Ovary (tissue), 9 donors: ENCODE measurements around the gene TM9SF1. TPM values are rescaled to one million over a fixed set of nuclear protein-coding genes. Genes with fewer than 3 reads are reported as not detected.

ENCODE experiments used
- DNase-seq, 5 donors: peaks; one replicate each; pipeline ENCODE4 v3.0.0-alpha.2; 2019 to 2020
- H3K27ac ChIP-seq, 2 donors: fragments of 200-600 bp; one replicate each; pipeline versions ENCODE4 v1.5.1 to v1.8.0; 2019 to 2022
- H3K27me3 ChIP-seq: fragments of 200-600 bp; one replicate; pipeline ENCODE4 v1.8.0; 2022
- H3K36me3 ChIP-seq: fragments of 200-600 bp; sonication (generic); one replicate; pipeline ENCODE4 v1.5.1; 2019
- H3K4me1 ChIP-seq: one replicate; pipeline ENCODE4 v1.8.1; 2013; ENCODE audit warnings: mild to moderate bottlenecking, moderate library complexity; ENCODE audit not compliant: insufficient read depth
- H3K4me3 ChIP-seq: fragments of 200-600 bp; sonication (generic); one replicate; pipeline ENCODE4 v1.5.1; 2017
- H3K9me3 ChIP-seq, 2 donors: fragments of 200-600 bp in 1 of 2; sonication (generic) in 1 of 2; one replicate each; pipeline versions ENCODE4 v1.5.1 to v1.8.1; 2013 to 2019; ENCODE audit warnings: mild to moderate bottlenecking in 1 of 2, moderate library complexity in 1 of 2
- EP300 ChIP-seq: sonication (generic); formaldehyde crosslinking; IDR thresholded peaks from one replicate; pipeline ENCODE4 v1.6.1; 2017; ENCODE audit warnings: antibody characterized with exemption
- POLR2A ChIP-seq: fragments of 450-650 bp; IDR thresholded peaks from one replicate; pipeline ENCODE4 v1.6.1; 2017; ENCODE audit warnings: antibody characterized with exemption, mild to moderate bottlenecking, moderate library complexity
- WGBS, 3 donors: extraction: QIAGEN DNeasy Blood & Tissue Kit in 1 of 3; methylation state at CpG; one replicate each; pipeline versions ENCODE4 v1.1.5 to v1.1.7; 2013 to 2017; 5-methylcytosine and 5-hydroxymethylcytosine counted together
- intact Hi-C, 4 donors: fragments of 100-400 bp; cut with DNase I; formaldehyde crosslinking; loops; one replicate each; pipeline versions ENCODE4 v1.11.0 to v1.15.1; 2022 to 2023
- polyA plus RNA-seq, 2 donors: library from polyadenylated mRNA; stranded (reverse); fragments of 200-250 nt in 1 of 2; fragments of 350-450 nt in 1 of 2; fragmentation: Illumina TruSeq in 1 of 2; extraction: RNeasy Lipid Tissue Mini Kit (QIAGEN cat#74804) in 1 of 2; gene quantifications; one replicate each; pipeline ENCODE4 v1.2.3, GENCODE V29; 2013 to 2014
- total RNA-seq, 7 donors: library from RNA; depleted of rRNA in 2 of 7; stranded (reverse); fragments of >200 nt in 2 of 7; fragmentation: NEBNext Ultra II Directional in 3 of 7; extraction: Animal tissue kit (Norgen Biotek cat#: 25700) in 3 of 7; gene quantifications; one replicate each; pipeline versions ENCODE4 v1.1.0 to v1.2.4, GENCODE V29; 2016 to 2023
- TF ChIP-seq, protein P1 (sequence below), 3 donors: fragments of 450-650 bp in 2 of 3; fragments of 200-600 bp in 1 of 3; IDR thresholded peaks; one replicate each; pipeline versions ENCODE4 v1.5.1 to v1.8.0; 2016 to 2022; ENCODE audit warnings: antibody characterized with exemption in 3 of 3, mild to moderate bottlenecking in 1 of 3
- donor health status: DM: no; HTN: no; CAD: no; lungs with moderate emphysema.
- donor health status: DM: no; HTN: no; CAD: no.
- donor health status: Bipolar disorder and iron deficiency.
- donor health status: DM: yes; HTN: yes; CAD: no.
- donor health status: DM: no; HTN: no; CAD: no.
- donor health status: DM: yes; HTN: yes; CAD: no.

The TM9SF1 gene
- total and polyA plus RNA-seq, 9 donors, result 32.3 to 65.6 (median 44.9) TPM

DNA sequence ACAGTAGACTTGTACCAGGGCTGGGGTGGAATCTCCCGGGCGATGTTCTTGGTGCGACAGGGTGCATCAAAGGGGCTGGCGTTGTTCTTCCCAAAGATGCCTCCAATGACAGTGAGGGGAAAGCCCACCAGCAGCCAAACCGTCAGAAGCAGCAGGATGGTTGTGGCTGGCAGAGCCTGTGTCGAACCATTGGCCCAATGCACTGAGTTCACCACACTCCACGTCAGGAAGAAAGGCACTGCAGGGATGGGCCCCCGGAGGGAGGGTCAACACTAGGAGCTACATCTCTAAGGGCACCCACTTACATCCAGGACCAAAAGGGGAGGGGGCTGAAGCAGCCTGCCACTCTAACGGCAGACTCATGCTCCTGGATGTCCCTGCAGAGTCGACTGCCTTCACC, 4.8 kb downstream of the TM9SF1 start:
- peaks cover 5% of the 10 kb centered on the region for H3K4me1 ChIP-seq
- no peak for DNase-seq

DNA sequence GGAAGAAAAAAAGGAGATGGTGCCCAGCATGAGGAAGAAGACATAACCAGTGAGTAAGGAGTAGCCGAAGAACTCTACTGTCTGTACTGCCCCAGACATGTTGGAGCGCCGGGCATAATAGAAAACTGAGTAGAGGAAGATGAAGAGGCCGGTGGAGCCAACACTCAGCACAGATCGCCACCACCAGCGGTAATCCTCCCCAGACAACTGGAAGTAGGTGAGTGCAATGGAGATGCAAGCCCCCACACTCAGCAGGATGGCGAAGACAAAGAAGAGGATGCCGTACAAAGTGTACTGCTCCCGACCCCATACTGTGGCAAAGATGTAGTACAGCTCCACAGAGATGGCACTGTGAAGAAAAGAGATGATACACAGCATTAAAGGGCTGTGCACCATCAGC, 5.8 kb downstream of the TM9SF1 start:
- Histone ChIP-seq H3K9me3 (no peaks in the 10 kb centered on the region), H3K4me1 (peaks cover 2% of the 10 kb centered on the region), H3K36me3 (no peaks in the 10 kb centered on the region), H3K4me3 (no peak overlapping the region), H3K27me3 (no peaks in the 10 kb centered on the region), H3K27ac (no peak overlapping the region)
- TF ChIP-seq EP300, result no peak
- no peak for TF ChIP-seq POLR2A
- TF ChIP-seq, protein P1, sequence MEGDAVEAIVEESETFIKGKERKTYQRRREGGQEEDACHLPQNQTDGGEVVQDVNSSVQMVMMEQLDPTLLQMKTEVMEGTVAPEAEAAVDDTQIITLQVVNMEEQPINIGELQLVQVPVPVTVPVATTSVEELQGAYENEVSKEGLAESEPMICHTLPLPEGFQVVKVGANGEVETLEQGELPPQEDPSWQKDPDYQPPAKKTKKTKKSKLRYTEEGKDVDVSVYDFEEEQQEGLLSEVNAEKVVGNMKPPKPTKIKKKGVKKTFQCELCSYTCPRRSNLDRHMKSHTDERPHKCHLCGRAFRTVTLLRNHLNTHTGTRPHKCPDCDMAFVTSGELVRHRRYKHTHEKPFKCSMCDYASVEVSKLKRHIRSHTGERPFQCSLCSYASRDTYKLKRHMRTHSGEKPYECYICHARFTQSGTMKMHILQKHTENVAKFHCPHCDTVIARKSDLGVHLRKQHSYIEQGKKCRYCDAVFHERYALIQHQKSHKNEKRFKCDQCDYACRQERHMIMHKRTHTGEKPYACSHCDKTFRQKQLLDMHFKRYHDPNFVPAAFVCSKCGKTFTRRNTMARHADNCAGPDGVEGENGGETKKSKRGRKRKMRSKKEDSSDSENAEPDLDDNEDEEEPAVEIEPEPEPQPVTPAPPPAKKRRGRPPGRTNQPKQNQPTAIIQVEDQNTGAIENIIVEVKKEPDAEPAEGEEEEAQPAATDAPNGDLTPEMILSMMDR (IDR thresholded peaks at IDR 0.05), result no peak
- 88 to 95% (median 90%) methylated on average over 9 of the region's 9 CpGs for WGBS, 3 donors
- DNase-seq, result no peak
- intact Hi-C loops, result no loop called here

More for the DNA sequence above, 4.8 kb downstream of the TM9SF1 start:
- Histone ChIP-seq H3K9me3 (no peaks in the 10 kb centered on the region), H3K4me3 (no peak overlapping the region), H3K27me3 (no peaks in the 10 kb centered on the region), H3K27ac (no peak overlapping the region), H3K36me3 (no peaks in the 10 kb centered on the region)
- 82 to 89% (median 87%) methylated on average over 10 of the region's 10 CpGs for WGBS, 3 donors
- TF ChIP-seq, protein P1 (IDR thresholded peaks at IDR 0.05), result no peak
- TF ChIP-seq POLR2A (no peak), EP300 (no peak)
- intact Hi-C loops, result no loop called here

DNA sequence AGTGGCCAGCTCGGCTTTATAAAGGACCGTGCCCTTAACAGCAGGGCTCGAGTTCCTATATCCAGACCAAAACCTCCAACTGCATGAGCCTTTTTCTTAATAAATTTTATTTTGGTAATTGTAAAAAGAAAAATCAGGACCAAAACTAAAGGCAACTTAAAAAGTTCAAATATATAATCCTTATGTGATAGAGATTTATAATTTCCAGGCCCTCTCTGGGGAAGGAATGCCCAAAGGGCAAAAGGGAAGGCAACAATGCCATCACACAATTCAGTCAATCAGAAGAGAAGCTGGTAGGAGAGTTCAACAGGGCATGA, 6.2 kb downstream of the TM9SF1 start:
- intact Hi-C loops, result no loop called here
- TF ChIP-seq POLR2A, result no peak
- TF ChIP-seq, protein P1 (IDR thresholded peaks at IDR 0.05), result no peak
- TF ChIP-seq EP300, result no peak
- Histone ChIP-seq H3K9me3 (no peaks in the 10 kb centered on the region), H3K4me3 (no peak overlapping the region), H3K36me3 (no peaks in the 10 kb centered on the region), H3K27ac (no peak overlapping the region), H3K27me3 (no peaks in the 10 kb centered on the region), H3K4me1 (peaks cover 2% of the 10 kb centered on the region)
- no peak for DNase-seq
- WGBS, 3 donors, result 0 to 1% (median 0%) methylated on average over 3 of the region's 3 CpGs

DNA sequence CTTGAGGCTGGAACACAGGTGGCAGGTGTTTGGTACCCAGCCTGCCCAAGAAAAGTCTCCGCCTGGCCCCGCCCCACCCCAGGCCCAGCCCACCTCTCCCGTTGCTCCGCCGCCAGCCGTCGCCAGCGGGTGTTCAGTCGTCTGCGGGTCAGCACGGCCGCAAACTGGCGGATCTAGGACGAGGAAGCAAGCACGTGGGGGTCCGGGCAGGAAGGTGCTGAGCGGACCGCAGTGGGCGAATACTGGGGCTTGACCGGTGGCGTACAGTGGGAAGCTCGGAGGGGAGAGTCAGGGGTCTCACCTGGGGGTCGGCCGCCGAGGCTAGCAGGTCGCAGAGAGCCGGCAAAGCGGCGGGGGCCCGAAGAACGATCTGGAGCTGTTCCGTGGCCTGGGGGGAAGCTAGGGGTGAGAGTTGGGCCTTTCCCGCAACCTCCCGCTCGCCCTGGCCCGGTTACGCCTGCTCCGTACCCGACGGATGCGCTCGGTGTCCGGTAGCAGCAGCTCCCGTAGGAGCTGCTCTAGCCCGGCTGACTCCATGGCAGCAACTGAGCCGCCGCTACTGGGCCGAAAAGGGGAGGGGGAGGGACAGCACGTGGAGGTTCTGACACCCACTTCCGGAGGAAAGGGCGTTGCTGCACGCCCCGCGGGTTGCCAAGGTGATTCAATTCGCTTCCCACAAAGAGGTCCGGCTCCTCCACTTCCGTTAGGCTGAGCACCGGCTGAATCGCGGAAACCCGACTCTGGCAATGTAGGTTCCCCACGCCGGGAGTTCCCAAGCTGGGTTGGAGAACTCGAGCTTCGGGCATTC, 6.8 kb downstream of the TM9SF1 start, which contains the start of gene IPO4:
Gene IPO4, minus strand, starts transcription at position 566 of the 808 bp plus-strand sequence. Its CDS starts 29 bp downstream, at position 537.
- TF ChIP-seq POLR2A (peak; percentile 40), EP300 (no peak)
- WGBS, 3 donors, result 0 to 1% (median 0%) methylated on average over 48 to 65 of the region's 65 CpGs
- intact Hi-C loops, result no loop called here
- peak within 1 kb of the TSS; percentile 45 for H3K4me3 ChIP-seq
- DNase-seq, result peak; percentile 95 to 97 (median 96)
- no peaks in the 10 kb centered on the region for H3K27me3 ChIP-seq
- no peak within 1 kb of the TSS for H3K27ac ChIP-seq
- H3K4me1 ChIP-seq, result peaks cover 2% of the 10 kb centered on the region
- H3K9me3 ChIP-seq, result no peaks in the 10 kb centered on the region
- no peaks in the 10 kb centered on the region for H3K36me3 ChIP-seq

DNA sequence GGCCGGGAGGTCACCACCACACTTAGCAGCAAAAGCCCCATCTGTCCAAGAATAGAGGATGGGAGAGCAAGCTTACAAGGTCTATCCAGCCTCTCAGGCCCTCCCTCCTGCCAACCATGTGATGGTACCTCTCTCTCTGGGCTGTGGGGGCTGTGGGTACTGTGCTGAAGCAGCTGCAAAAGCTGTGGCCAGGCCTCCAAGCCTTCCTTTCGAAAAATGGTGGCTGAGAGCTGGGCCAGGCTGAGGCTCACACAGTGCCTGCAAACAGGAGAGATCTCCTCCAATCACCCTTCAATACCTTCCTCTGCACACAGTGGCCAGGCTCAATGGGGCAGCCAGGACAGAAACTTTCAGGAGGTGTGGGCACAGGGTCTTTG, 7.7 kb downstream of the TM9SF1 start:
- intact Hi-C loops, result no loop called here
- peaks cover 2% of the 10 kb centered on the region for H3K4me1 ChIP-seq
- TF ChIP-seq, protein P1 (IDR thresholded peaks at IDR 0.05), result no peak
- TF ChIP-seq EP300 (no peak), POLR2A (no peak)
- no peak overlapping the region for H3K4me3 ChIP-seq
- H3K27ac ChIP-seq, result no peak overlapping the region
- WGBS, 3 donors, result 70 to 82% (median 72%) methylated on average over 2 of the region's 2 CpGs
- H3K9me3 ChIP-seq, result no peaks in the 10 kb centered on the region
- no peaks in the 10 kb centered on the region for H3K36me3 ChIP-seq
- no peaks in the 10 kb centered on the region for H3K27me3 ChIP-seq
- DNase-seq, result no peak
